HEK293 (cell line): ENCODE data around the gene C4BPB.

Experiments used
- CTCF ChIA-PET: fragments of 350-600 bp; formaldehyde crosslinking; extraction: SDS; loops from one replicate; lab custom pipeline; 2021; ENCODE audit warnings: antibody characterized with exemption; lab: Yijun Ruan, JAX
- POLR2A ChIA-PET: fragments of 300-600 bp; formaldehyde crosslinking; extraction: SDS; loops from one replicate; lab custom pipeline; 2020; ENCODE audit warnings: antibody characterized with exemption, inconsistent platforms; lab: Yijun Ruan, JAX
- H3K27ac ChIP-seq: fragments of 200-500 bp; sonication (Bioruptor generic); 2 replicates; pipeline ENCODE4 v1.5.1; 2014; ENCODE audit warnings: low read depth, low read length, control low read depth, inconsistent platforms; ENCODE audit errors: extremely low read depth
- H3K36me3 ChIP-seq, 2 experiments: fragments of 200-500 bp in 1 of 2; sonication (Bioruptor generic) in 1 of 2; 1 replicate in 1 of 2; 2 replicates in 1 of 2; pipeline ENCODE4 v1.5.1; 2014 to 2017; ENCODE audit warnings: inconsistent platforms in 2 of 2, low read length in 2 of 2; ENCODE audit not compliant: control insufficient read depth in 2 of 2, insufficient read depth in 1 of 2
- H3K4me1 ChIP-seq: fragments of 200-500 bp; sonication (Bioruptor generic); 2 replicates; pipeline ENCODE4 v1.5.1; 2014; ENCODE audit warnings: mild to moderate bottlenecking, low read length, inconsistent platforms; ENCODE audit not compliant: control insufficient read depth, insufficient read depth
- H3K4me3 ChIP-seq: 2 replicates; pipeline ENCODE4 v1.5.1; 2011; ENCODE audit warnings: low read depth, mild to moderate bottlenecking, control low read depth, low read length, moderate library complexity
- H3K9me3 ChIP-seq: fragments of 200-500 bp; sonication (Bioruptor generic); 2 replicates; pipeline ENCODE4 v1.5.1; 2014; ENCODE audit warnings: low read depth, low read length, inconsistent platforms; ENCODE audit not compliant: control insufficient read depth, insufficient read depth
- GLI4 ChIP-seq: fragments of 450-650 bp; formaldehyde crosslinking; IDR thresholded peaks from 2 replicates; pipeline ENCODE4 v1.5.1; 2016; ENCODE audit warnings: missing biosample characterization, missing genetic modification characterization
- KLF7 ChIP-seq: fragments of 450-650 bp; formaldehyde crosslinking; IDR thresholded peaks from 2 replicates; pipeline ENCODE4 v1.5.1; 2016; ENCODE audit warnings: missing biosample characterization, missing genetic modification characterization, borderline replicate concordance
- REPIN1 ChIP-seq: fragments of 450-650 bp; formaldehyde crosslinking; IDR thresholded peaks from 2 replicates; pipeline ENCODE4 v1.5.1; 2017; ENCODE audit warnings: missing biosample characterization, missing genetic modification characterization, low read depth
- SETDB1 ChIP-seq: IDR thresholded peaks from one replicate; pipeline ENCODE4 v1.6.1; 2017; ENCODE audit warnings: mild to moderate bottlenecking, low read length, moderate library complexity, mixed read lengths; ENCODE audit not compliant: insufficient read length
- TRIM28 ChIP-seq: IDR thresholded peaks from 2 replicates; pipeline ENCODE4 v1.6.1; 2011; ENCODE audit warnings: low read length, control low read depth, borderline replicate concordance
- ZFHX2 ChIP-seq: fragments of 450-650 bp; formaldehyde crosslinking; conservative IDR thresholded peaks from 2 replicates; pipeline ENCODE4 v1.5.1; 2016; ENCODE audit warnings: missing biosample characterization, missing genetic modification characterization
- ZFP37 ChIP-seq: fragments of 450-650 bp; formaldehyde crosslinking; IDR thresholded peaks from 2 replicates; pipeline ENCODE4 v1.5.1; 2016; ENCODE audit warnings: missing biosample characterization, missing genetic modification characterization
- ZFP41 ChIP-seq: fragments of 450-650 bp; formaldehyde crosslinking; IDR thresholded peaks from 2 replicates; pipeline ENCODE4 v1.5.1; 2016; ENCODE audit warnings: missing biosample characterization, missing genetic modification characterization, borderline replicate concordance
- ZNF132 ChIP-seq: fragments of 450-650 bp; formaldehyde crosslinking; IDR thresholded peaks from 2 replicates; pipeline ENCODE4 v1.5.1; 2017; ENCODE audit warnings: missing biosample characterization, missing genetic modification characterization, borderline replicate concordance
- ZNF133 ChIP-seq: fragments of 450-650 bp; formaldehyde crosslinking; IDR thresholded peaks from 2 replicates; pipeline ENCODE4 v1.5.1; 2016; ENCODE audit warnings: missing biosample characterization, missing genetic modification characterization
- ZNF155 ChIP-seq: fragments of 450-650 bp; formaldehyde crosslinking; IDR thresholded peaks from 2 replicates; pipeline ENCODE4 v1.5.1; 2016; ENCODE audit warnings: missing biosample characterization, missing genetic modification characterization
- ZNF311 ChIP-seq: fragments of 450-650 bp; formaldehyde crosslinking; IDR thresholded peaks from 2 replicates; pipeline ENCODE4 v1.5.1; 2017; ENCODE audit warnings: missing biosample characterization, missing genetic modification characterization, borderline replicate concordance
- ZNF37A ChIP-seq: fragments of 450-650 bp; IDR thresholded peaks from 2 replicates; pipeline ENCODE4 v1.5.1; 2018; ENCODE audit warnings: missing biosample characterization, missing genetic modification characterization
- ZNF501 ChIP-seq: fragments of 450-650 bp; formaldehyde crosslinking; IDR thresholded peaks from 2 replicates; pipeline ENCODE4 v1.5.1; 2016; ENCODE audit warnings: missing biosample characterization, missing genetic modification characterization
- ZNF600 ChIP-seq: fragments of 450-650 bp; formaldehyde crosslinking; IDR thresholded peaks from 2 replicates; pipeline ENCODE4 v1.5.1; 2016; ENCODE audit warnings: missing biosample characterization, missing genetic modification characterization
- ZNF664 ChIP-seq: fragments of 450-650 bp; formaldehyde crosslinking; IDR thresholded peaks from 2 replicates; pipeline ENCODE4 v1.5.1; 2016; ENCODE audit warnings: missing biosample characterization, missing genetic modification characterization
- ZNF670 ChIP-seq: fragments of 450-650 bp; formaldehyde crosslinking; IDR thresholded peaks from 2 replicates; pipeline ENCODE4 v1.5.1; 2016; ENCODE audit warnings: missing biosample characterization, missing genetic modification characterization, low read depth
- ZNF777 ChIP-seq: fragments of 450-650 bp; formaldehyde crosslinking; IDR thresholded peaks from 2 replicates; pipeline ENCODE4 v1.5.1; 2017; ENCODE audit warnings: missing biosample characterization, missing genetic modification characterization, borderline replicate concordance
- TF ChIP-seq, protein P1 (sequence below): fragments of 450-650 bp; formaldehyde crosslinking; IDR thresholded peaks from 2 replicates; pipeline ENCODE4 v1.5.1; 2016; ENCODE audit warnings: missing biosample characterization, missing genetic modification characterization
- TF ChIP-seq, protein P2 (sequence below): fragments of 450-650 bp; IDR thresholded peaks from 2 replicates; pipeline ENCODE4 v1.5.1; 2018; ENCODE audit warnings: missing biosample characterization, mild to moderate bottlenecking, missing genetic modification characterization
- TF ChIP-seq, protein P3 (sequence below): fragments of 450-650 bp; formaldehyde crosslinking; IDR thresholded peaks from 2 replicates; pipeline ENCODE4 v1.5.1; 2016; ENCODE audit warnings: missing biosample characterization, missing genetic modification characterization
- TF ChIP-seq, protein P4 (sequence below): fragments of 450-650 bp; formaldehyde crosslinking; IDR thresholded peaks from 2 replicates; pipeline ENCODE4 v1.5.1; 2016; ENCODE audit warnings: missing biosample characterization, missing genetic modification characterization, low read depth
- TF ChIP-seq, protein P5 (sequence below): fragments of 450-650 bp; formaldehyde crosslinking; IDR thresholded peaks from 2 replicates; pipeline ENCODE4 v1.5.1; 2016; ENCODE audit warnings: missing biosample characterization, missing genetic modification characterization

Gene C4BPB

DNA sequence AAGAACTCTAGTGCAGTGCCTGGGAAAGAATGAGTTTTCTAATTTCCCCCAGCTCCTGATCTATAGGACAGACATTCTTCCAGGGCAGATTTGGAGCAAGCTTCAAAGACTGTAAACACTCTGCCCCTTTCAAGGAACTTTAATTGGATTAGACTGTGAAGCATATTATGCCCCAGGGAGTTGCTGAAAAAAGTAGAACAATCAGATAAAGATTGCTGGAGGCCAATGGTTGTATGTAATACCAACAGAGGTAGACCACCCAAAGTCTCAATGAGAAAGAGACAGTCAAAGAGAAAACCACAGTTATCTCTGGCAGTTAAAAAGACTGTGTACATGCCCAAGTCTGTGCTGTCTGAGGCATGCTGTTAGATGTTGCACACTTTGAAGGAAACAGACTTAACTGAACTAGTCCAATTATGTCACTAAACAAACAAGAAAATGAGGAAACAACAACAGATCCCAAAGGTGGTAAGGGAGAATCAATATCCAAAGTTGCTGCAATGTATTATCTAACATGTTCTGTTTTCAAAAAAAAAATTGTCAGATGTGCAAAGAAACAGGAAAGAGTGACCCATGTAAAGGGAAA is 39.8 kb downstream of the C4BPB start:
- no peak overlapping the region for H3K4me3 ChIP-seq
- H3K4me1 ChIP-seq: no peaks in the 10 kb centered on the region
- no peak overlapping the region for H3K27ac ChIP-seq
- no peaks in the 10 kb centered on the region for H3K9me3 ChIP-seq
- ChIA-PET CTCF (interaction anchor here (0.6 to 1.1 kb wide), 3 partner anchors 24 to 401 kb away, joined by 3 to 4 read pairs (median 3); no protein-coding TSS in a partner anchor), POLR2A (no interaction called here)
- no peak for TF ChIP-seq ZFHX2 (tag by site-specific recombination)
- TF ChIP-seq, protein P1, sequence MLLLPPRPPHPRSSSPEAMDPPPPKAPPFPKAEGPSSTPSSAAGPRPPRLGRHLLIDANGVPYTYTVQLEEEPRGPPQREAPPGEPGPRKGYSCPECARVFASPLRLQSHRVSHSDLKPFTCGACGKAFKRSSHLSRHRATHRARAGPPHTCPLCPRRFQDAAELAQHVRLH (tag by site-specific recombination): no peak
- no peaks in the 10 kb centered on the region for H3K36me3 ChIP-seq

DNA sequence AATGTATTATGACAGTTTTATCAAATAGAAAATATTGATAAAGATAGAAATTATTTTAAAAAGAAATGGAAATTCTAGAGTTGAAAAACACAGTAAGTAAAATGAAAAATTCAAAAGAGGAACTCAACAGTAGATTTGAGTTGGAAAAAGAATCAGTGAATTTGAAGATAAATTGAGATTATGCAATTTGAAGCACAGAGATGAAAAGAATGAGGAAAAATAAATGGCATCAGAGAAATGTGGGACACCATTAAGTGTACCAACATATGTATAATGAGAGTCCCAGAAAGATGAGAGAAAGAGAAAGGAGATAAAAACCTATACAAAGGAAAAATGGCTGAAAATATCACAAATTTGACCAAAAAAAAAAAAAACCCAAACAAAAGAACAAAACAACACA is 40.4 kb downstream of the C4BPB start:
- no peaks in the 10 kb centered on the region for H3K4me1 ChIP-seq
- TF ChIP-seq ZNF132 (no peak), ZNF311 (no peak), TRIM28 (peak; percentile 33; the same call in 1 of the 2 replicates), SETDB1 (peak; percentile 96), ZNF37A (tag by site-specific recombination) (no peak), ZNF664 (tag by site-specific recombination) (no peak), ZNF501 (tag by site-specific recombination) (no peak), KLF7 (tag by site-specific recombination) (no peak), ZNF133 (tag by site-specific recombination) (peak; percentile 83)
- TF ChIP-seq, protein P2, sequence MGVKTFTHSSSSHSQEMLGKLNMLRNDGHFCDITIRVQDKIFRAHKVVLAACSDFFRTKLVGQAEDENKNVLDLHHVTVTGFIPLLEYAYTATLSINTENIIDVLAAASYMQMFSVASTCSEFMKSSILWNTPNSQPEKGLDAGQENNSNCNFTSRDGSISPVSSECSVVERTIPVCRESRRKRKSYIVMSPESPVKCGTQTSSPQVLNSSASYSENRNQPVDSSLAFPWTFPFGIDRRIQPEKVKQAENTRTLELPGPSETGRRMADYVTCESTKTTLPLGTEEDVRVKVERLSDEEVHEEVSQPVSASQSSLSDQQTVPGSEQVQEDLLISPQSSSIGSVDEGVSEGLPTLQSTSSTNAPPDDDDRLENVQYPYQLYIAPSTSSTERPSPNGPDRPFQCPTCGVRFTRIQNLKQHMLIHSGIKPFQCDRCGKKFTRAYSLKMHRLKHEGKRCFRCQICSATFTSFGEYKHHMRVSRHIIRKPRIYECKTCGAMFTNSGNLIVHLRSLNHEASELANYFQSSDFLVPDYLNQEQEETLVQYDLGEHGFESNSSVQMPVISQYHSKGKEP (tag by site-specific recombination): no peak
- TF ChIP-seq, protein P3, sequence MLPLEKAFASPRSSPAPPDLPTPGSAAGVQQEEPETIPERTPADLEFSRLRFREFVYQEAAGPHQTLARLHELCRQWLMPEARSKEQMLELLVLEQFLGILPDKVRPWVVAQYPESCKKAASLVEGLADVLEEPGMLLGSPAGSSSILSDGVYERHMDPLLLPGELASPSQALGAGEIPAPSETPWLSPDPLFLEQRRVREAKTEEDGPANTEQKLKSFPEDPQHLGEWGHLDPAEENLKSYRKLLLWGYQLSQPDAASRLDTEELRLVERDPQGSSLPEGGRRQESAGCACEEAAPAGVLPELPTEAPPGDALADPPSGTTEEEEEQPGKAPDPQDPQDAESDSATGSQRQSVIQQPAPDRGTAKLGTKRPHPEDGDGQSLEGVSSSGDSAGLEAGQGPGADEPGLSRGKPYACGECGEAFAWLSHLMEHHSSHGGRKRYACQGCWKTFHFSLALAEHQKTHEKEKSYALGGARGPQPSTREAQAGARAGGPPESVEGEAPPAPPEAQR (tag by site-specific recombination): no peak
- no peak overlapping the region for H3K27ac ChIP-seq
- POLR2A ChIA-PET: no interaction called here
- no peaks in the 10 kb centered on the region for H3K36me3 ChIP-seq
- CTCF ChIA-PET: interaction anchor here (0.6 to 1.1 kb wide), 3 partner anchors 25 to 44 kb away, joined by 3 to 5 read pairs (median 4); no protein-coding TSS in a partner anchor
- H3K9me3 ChIP-seq: no peaks in the 10 kb centered on the region
- H3K4me3 ChIP-seq: no peak overlapping the region

DNA sequence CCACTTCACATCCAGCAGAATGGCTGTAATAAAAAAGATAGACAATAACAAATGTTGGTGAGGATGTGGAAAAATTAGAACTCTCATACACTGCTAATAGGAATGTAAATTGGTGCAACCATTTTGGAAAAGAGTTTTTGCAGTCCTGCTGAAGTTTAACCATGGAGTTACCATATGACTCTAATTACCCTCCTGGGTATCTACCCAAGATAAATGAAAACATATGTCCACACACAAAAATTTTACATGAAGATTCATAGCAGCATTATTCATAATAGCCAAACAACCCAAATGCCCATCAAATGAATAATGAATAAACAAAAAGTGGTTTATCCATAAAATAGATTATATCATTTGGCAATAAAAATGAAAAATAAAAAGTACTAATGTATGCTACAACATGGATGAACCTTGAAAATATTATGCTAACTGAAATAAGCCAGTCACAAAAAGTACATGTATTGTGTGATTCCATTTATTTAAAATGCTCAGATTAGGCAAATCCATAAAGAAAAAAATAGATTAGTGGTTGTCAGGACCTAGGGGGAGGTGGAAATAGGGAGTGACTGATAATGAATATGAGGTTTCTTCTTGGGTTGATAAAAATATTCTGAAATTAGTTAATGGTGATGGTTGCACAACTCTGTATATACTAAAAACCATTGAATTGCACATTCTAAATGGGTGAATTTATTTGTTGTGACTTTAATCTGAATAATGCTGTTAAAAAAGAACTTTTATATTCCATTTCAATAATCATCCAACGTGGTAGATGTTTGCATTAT is 41.8 kb downstream of the C4BPB start:
- Histone ChIP-seq H3K4me1 (no peaks in the 10 kb centered on the region), H3K36me3 (no peaks in the 10 kb centered on the region), H3K9me3 (no peaks in the 10 kb centered on the region), H3K27ac (no peak overlapping the region), H3K4me3 (no peak overlapping the region)
- POLR2A ChIA-PET: no interaction called here
- CTCF ChIA-PET: interaction anchor here (0.6 kb wide), 1 partner anchor 71 kb away, joined by 3 read pairs; no protein-coding TSS in a partner anchor
- TF ChIP-seq REPIN1 (tag by site-specific recombination) (no peak), GLI4 (tag by site-specific recombination) (no peak), ZFP41 (tag by site-specific recombination) (no peak), ZNF155 (tag by site-specific recombination) (no peak), ZNF600 (no peak), ZFP37 (tag by site-specific recombination) (no peak), ZNF777 (tag by site-specific recombination) (no peak), ZNF670 (tag by site-specific recombination) (no peak)
- TF ChIP-seq, protein P4, sequence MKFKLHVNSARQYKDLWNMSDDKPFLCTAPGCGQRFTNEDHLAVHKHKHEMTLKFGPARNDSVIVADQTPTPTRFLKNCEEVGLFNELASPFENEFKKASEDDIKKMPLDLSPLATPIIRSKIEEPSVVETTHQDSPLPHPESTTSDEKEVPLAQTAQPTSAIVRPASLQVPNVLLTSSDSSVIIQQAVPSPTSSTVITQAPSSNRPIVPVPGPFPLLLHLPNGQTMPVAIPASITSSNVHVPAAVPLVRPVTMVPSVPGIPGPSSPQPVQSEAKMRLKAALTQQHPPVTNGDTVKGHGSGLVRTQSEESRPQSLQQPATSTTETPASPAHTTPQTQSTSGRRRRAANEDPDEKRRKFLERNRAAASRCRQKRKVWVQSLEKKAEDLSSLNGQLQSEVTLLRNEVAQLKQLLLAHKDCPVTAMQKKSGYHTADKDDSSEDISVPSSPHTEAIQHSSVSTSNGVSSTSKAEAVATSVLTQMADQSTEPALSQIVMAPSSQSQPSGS (tag by site-specific recombination): no peak
- TF ChIP-seq, protein P5, sequence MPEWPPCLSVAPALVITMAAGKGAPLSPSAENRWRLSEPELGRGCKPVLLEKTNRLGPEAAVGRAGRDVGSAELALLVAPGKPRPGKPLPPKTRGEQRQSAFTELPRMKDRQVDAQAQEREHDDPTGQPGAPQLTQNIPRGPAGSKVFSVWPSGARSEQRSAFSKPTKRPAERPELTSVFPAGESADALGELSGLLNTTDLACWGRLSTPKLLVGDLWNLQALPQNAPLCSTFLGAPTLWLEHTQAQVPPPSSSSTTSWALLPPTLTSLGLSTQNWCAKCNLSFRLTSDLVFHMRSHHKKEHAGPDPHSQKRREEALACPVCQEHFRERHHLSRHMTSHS (tag by site-specific recombination): no peak
- TF ChIP-seq, protein P2 (tag by site-specific recombination): no peak
